OCI-LY7 (cell line): ENCODE data around the gene FAM161A.

ENCODE experiments used
- EZH2phosphoT487 ChIP-seq: fragments of 200-600 bp; sonication (generic); IDR thresholded peaks from 2 replicates; pipeline ENCODE4 v1.6.1; 2018; ENCODE audit warnings: low read depth, borderline replicate concordance, mild to moderate bottlenecking, mixed run types, antibody characterized with exemption, low read length, moderate library complexity, mixed read lengths
- TF ChIP-seq, protein P1 (sequence below): fragments of 200-600 bp; sonication (generic); conservative IDR thresholded peaks from 2 replicates; pipeline ENCODE4 v1.5.1; 2014; ENCODE audit warnings: mild to moderate bottlenecking, antibody characterized with exemption, low read length, moderate library complexity, mixed read lengths

DNA sequence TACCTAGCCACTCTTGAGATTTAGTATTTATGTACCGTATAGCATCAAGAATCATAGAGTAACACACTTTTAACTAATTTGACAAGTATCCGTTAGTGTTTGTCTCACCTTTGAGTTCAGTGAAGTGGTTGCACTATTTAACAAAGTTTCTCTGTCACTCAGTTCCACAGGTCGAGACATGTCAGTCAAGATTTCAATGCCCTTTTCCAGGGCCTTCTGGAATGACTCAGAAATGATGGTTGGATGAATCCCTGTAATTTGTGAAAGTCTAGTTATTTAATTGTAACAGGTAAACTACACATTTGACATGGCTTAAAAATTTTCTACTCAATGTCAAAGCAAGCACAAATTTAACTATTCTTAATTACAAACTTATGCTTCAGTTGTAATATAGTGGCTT lies 24.9 kb upstream of the FAM161A start:
- TF ChIP-seq, protein P1, sequence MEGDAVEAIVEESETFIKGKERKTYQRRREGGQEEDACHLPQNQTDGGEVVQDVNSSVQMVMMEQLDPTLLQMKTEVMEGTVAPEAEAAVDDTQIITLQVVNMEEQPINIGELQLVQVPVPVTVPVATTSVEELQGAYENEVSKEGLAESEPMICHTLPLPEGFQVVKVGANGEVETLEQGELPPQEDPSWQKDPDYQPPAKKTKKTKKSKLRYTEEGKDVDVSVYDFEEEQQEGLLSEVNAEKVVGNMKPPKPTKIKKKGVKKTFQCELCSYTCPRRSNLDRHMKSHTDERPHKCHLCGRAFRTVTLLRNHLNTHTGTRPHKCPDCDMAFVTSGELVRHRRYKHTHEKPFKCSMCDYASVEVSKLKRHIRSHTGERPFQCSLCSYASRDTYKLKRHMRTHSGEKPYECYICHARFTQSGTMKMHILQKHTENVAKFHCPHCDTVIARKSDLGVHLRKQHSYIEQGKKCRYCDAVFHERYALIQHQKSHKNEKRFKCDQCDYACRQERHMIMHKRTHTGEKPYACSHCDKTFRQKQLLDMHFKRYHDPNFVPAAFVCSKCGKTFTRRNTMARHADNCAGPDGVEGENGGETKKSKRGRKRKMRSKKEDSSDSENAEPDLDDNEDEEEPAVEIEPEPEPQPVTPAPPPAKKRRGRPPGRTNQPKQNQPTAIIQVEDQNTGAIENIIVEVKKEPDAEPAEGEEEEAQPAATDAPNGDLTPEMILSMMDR: no peak
- no peak for TF ChIP-seq EZH2phosphoT487
